GM23338 (cell line): ENCODE results near the gene PAK1. TPM values are rescaled to one million over a fixed set of nuclear protein-coding genes. Genes with fewer than 3 reads are reported as not detected.

Experiments used
- ATAC-seq: fragments of 200-7000 bp; cut with Tn5 transposase; 3 replicates; pipeline ENCODE4 v1.9.1; 2020
- DNase-seq: peaks from one replicate; pipeline ENCODE4 v3.0.0-alpha.2; 2015; ENCODE audit warnings: low spot score
- H2AFZ ChIP-seq: fragments of 200-600 bp; sonication (generic); 2 replicates; pipeline ENCODE4 v1.8.0; 2016; ENCODE audit warnings: antibody characterized with exemption, mild to moderate bottlenecking, moderate library complexity
- H3F3A ChIP-seq: fragments of 200-600 bp; sonication (generic); replicated peaks from 2 replicates; pipeline ENCODE4 v1.8.0; 2017; ENCODE audit warnings: antibody characterized with exemption, mixed run types, low read depth
- H3K27ac ChIP-seq: fragments of 200-600 bp; sonication (generic); 2 replicates; pipeline ENCODE4 v1.6.1; 2016; ENCODE audit warnings: low read depth
- H3K27me3 ChIP-seq: fragments of 200-600 bp; sonication (generic); 2 replicates; pipeline ENCODE4 v1.8.0; 2016; ENCODE audit warnings: mild to moderate bottlenecking, mixed run types, moderate library complexity; ENCODE audit not compliant: insufficient read depth
- H3K36me3 ChIP-seq: fragments of 200-600 bp; sonication (generic); 2 replicates; pipeline ENCODE4 v1.8.0; 2016; ENCODE audit warnings: mild to moderate bottlenecking; ENCODE audit not compliant: insufficient read depth
- H3K4me1 ChIP-seq: fragments of 200-600 bp; sonication (generic); 2 replicates; pipeline ENCODE4 v1.8.0; 2016; ENCODE audit warnings: mild to moderate bottlenecking, moderate library complexity; ENCODE audit not compliant: insufficient read depth
- H3K4me2 ChIP-seq: fragments of 200-600 bp; sonication (generic); 2 replicates; pipeline ENCODE4 v1.7.1; 2017; ENCODE audit warnings: mixed run types
- H3K4me3 ChIP-seq: fragments of 200-600 bp; sonication (generic); 2 replicates; pipeline ENCODE4 v1.6.1; 2016; ENCODE audit warnings: mixed run types
- H3K79me2 ChIP-seq: fragments of 200-600 bp; sonication (generic); replicated peaks from 2 replicates; pipeline ENCODE4 v1.8.0; 2017; ENCODE audit warnings: mild to moderate bottlenecking; ENCODE audit not compliant: insufficient read depth
- H3K9me2 ChIP-seq: fragments of 200-600 bp; sonication (generic); 2 replicates; pipeline ENCODE4 v1.8.0; 2017; ENCODE audit not compliant: insufficient read depth
- H4K20me1 ChIP-seq: fragments of 200-600 bp; sonication (generic); replicated peaks from 2 replicates; pipeline ENCODE4 v1.8.0; 2017; ENCODE audit warnings: mild to moderate bottlenecking; ENCODE audit not compliant: insufficient read depth
- H3K27ac Mint-ChIP-seq: 2 replicates; pipeline ENCODE4 v1.8.0; 2020; ENCODE audit warnings: inconsistent platforms, mild to moderate bottlenecking, moderate library complexity, mixed read lengths
- H3K27me3 Mint-ChIP-seq: 3 replicates; pipeline ENCODE4 v1.8.0; 2022; ENCODE audit warnings: low read depth, mild to moderate bottlenecking, moderate library complexity, mixed read lengths, inconsistent platforms; ENCODE audit not compliant: insufficient read depth, poor library complexity
- H3K36me3 Mint-ChIP-seq: 3 replicates; pipeline ENCODE4 v1.8.0; 2021; ENCODE audit warnings: low read depth, mild to moderate bottlenecking, inconsistent platforms, moderate library complexity, mixed read lengths
- H3K4me1 Mint-ChIP-seq: 3 replicates; pipeline ENCODE4 v1.8.0; 2020; ENCODE audit warnings: mild to moderate bottlenecking, inconsistent platforms, mixed read lengths
- H3K4me3 Mint-ChIP-seq: 3 replicates; pipeline ENCODE4 v1.8.0; 2021; ENCODE audit warnings: moderate library complexity, mild to moderate bottlenecking, inconsistent platforms, mixed read lengths
- H3K9me3 Mint-ChIP-seq: 3 replicates; pipeline ENCODE4 v1.8.0; 2020; ENCODE audit warnings: moderate library complexity, mild to moderate bottlenecking, inconsistent platforms, mixed read lengths
- CREB1 ChIP-seq: fragments of 250-450 bp; sonication (Bioruptor Pico); IDR thresholded peaks from 2 replicates; pipeline ENCODE4 v1.5.0; 2020; ENCODE audit warnings: low read depth, mild to moderate bottlenecking, moderate library complexity
- EZH2phosphoT487 ChIP-seq: fragments of 200-600 bp; sonication (generic); IDR thresholded peaks from one replicate; pipeline ENCODE4 v1.8.1; 2018; ENCODE audit warnings: antibody characterized with exemption; ENCODE audit not compliant: unreplicated experiment
- JUNB ChIP-seq: IDR thresholded peaks from one replicate; pipeline ENCODE4 v1.6.1; 2016; ENCODE audit warnings: antibody characterized with exemption; ENCODE audit not compliant: unreplicated experiment
- NANOG ChIP-seq: IDR thresholded peaks from 2 replicates; pipeline ENCODE4 v1.6.1; 2016; ENCODE audit warnings: antibody characterized with exemption, borderline replicate concordance
- STAT1 ChIP-seq: IDR thresholded peaks from one replicate; pipeline ENCODE4 v1.6.1; 2016; ENCODE audit warnings: antibody characterized with exemption; ENCODE audit not compliant: unreplicated experiment
- ZNF114 ChIP-seq: fragments of 250-450 bp; sonication (Bioruptor Pico); IDR thresholded peaks from 2 replicates; pipeline ENCODE4 v1.5.0; 2020; ENCODE audit warnings: mild to moderate bottlenecking, moderate library complexity
- ZNF331 ChIP-seq: fragments of 250-450 bp; sonication (Bioruptor Pico); IDR thresholded peaks from 2 replicates; pipeline ENCODE4 v1.5.0; 2020; ENCODE audit warnings: low read depth, mild to moderate bottlenecking, moderate library complexity
- polyA plus RNA-seq: library from polyadenylated mRNA; unstranded; fragments of >200 nt; fragmentation: Nextera tagmentation; extraction: Ambion mirVana; gene quantifications from 2 replicates; pipeline ENCODE4 v1.2.1, GENCODE V29; 2016
- total RNA-seq: library from RNA; depleted of rRNA; stranded (reverse); fragments of >200 nt; shearing (Covaris generic); gene quantifications from 2 replicates; pipeline ENCODE4 v1.2.3, GENCODE V29; 2014
- TF ChIP-seq, protein P1 (sequence below): fragments of 250-450 bp; sonication (Bioruptor Pico); IDR thresholded peaks from 2 replicates; pipeline ENCODE4 v1.5.0; 2020; ENCODE audit warnings: mild to moderate bottlenecking, moderate library complexity
- TF ChIP-seq, protein P2 (sequence below), 2 experiments: fragments of 200-600 bp in 1 of 2; sonication (generic) in 1 of 2; conservative IDR thresholded peaks; 2 replicates each; pipeline versions ENCODE4 v1.5.1 to v1.6.1; 2016 to 2017; ENCODE audit warnings: antibody characterized with exemption in 2 of 2, low read depth in 2 of 2, mild to moderate bottlenecking in 2 of 2, moderate library complexity in 1 of 2

PAK1 gene
- total and polyA plus RNA-seq, 2 experiments from 2014 or later, result 102 to 175 TPM

DNA sequence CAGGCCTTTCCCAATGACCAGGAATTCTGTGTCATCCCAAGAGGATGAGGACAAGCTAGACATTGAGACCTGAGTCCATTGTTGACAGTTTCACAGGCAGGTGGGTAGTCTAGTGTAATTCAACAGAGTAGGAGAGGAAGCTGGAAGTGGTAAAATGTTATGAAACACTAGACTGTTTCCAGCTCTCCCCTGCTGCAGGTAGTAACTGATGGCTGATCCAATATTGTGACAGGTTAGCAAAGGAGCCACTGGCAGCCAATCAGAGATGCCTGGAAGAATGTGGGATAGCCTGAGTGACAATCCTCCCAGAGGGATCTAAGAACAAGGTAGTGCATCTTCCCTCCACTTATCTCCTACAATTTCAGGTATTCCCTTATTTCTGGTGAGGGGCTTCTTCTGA, 161.8 kb downstream of the PAK1 start (continued):
- TF ChIP-seq, protein P1, sequence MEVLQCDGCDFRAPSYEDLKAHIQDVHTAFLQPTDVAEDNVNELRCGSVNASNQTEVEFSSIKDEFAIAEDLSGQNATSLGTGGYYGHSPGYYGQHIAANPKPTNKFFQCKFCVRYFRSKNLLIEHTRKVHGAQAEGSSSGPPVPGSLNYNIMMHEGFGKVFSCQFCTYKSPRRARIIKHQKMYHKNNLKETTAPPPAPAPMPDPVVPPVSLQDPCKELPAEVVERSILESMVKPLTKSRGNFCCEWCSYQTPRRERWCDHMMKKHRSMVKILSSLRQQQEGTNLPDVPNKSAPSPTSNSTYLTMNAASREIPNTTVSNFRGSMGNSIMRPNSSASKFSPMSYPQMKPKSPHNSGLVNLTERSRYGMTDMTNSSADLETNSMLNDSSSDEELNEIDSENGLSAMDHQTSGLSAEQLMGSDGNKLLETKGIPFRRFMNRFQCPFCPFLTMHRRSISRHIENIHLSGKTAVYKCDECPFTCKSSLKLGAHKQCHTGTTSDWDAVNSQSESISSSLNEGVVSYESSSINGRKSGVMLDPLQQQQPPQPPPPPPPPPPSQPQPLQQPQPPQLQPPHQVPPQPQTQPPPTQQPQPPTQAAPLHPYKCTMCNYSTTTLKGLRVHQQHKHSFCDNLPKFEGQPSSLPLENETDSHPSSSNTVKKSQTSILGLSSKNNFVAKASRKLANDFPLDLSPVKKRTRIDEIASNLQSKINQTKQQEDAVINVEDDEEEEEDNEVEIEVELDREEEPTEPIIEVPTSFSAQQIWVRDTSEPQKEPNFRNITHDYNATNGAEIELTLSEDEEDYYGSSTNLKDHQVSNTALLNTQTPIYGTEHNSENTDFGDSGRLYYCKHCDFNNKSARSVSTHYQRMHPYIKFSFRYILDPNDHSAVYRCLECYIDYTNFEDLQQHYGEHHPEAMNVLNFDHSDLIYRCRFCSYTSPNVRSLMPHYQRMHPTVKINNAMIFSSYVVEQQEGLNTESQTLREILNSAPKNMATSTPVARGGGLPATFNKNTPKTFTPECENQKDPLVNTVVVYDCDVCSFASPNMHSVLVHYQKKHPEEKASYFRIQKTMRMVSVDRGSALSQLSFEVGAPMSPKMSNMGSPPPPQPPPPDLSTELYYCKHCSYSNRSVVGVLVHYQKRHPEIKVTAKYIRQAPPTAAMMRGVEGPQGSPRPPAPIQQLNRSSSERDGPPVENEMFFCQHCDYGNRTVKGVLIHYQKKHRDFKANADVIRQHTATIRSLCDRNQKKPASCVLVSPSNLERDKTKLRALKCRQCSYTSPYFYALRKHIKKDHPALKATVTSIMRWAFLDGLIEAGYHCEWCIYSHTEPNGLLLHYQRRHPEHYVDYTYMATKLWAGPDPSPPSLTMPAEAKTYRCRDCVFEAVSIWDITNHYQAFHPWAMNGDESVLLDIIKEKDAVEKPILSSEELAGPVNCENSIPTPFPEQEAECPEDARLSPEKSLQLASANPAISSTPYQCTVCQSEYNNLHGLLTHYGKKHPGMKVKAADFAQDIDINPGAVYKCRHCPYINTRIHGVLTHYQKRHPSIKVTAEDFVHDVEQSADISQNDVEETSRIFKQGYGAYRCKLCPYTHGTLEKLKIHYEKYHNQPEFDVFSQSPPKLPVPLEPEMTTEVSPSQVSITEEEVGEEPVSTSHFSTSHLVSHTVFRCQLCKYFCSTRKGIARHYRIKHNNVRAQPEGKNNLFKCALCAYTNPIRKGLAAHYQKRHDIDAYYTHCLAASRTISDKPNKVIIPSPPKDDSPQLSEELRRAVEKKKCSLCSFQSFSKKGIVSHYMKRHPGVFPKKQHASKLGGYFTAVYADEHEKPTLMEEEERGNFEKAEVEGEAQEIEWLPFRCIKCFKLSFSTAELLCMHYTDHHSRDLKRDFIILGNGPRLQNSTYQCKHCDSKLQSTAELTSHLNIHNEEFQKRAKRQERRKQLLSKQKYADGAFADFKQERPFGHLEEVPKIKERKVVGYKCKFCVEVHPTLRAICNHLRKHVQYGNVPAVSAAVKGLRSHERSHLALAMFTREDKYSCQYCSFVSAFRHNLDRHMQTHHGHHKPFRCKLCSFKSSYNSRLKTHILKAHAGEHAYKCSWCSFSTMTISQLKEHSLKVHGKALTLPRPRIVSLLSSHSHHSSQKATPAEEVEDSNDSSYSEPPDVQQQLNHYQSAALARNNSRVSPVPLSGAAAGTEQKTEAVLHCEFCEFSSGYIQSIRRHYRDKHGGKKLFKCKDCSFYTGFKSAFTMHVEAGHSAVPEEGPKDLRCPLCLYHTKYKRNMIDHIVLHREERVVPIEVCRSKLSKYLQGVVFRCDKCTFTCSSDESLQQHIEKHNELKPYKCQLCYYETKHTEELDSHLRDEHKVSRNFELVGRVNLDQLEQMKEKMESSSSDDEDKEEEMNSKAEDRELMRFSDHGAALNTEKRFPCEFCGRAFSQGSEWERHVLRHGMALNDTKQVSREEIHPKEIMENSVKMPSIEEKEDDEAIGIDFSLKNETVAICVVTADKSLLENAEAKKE (CRISPR knock-in tag), result no peak

DNA sequence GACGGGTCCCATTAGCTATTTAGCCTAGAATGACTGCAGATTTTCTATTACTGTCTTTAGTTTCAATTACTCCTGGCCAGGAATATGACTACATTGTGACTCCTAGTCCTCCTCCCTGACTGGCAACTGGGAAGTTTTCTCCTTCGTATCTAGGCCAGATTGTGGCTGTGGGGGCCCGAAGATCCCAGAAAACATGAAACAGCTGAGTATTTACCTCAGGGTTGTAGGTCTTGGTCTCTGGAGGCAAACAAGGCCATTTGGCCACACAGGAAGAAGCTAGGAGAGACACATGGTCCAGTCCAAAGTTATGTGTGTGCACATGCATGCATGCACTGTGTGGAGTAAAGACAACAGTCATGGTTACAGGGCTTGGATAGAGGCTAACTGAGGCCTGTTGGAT, 162.2 kb downstream of the PAK1 start:
- no peaks in the 10 kb centered on the region for H3K79me2 ChIP-seq
- Mint-ChIP-seq H3K9me3 (no peaks in the 10 kb centered on the region), H3K4me1 (peaks cover 9% of the 10 kb centered on the region), H3K4me3 (no peak overlapping the region), H3K36me3 (no peaks in the 10 kb centered on the region), H3K27me3 (peaks cover 5% of the 10 kb centered on the region), H3K27ac (no peak overlapping the region)
- no peaks in the 10 kb centered on the region for H3K36me3 ChIP-seq
- H4K20me1 ChIP-seq, result no peaks in the 10 kb centered on the region
- no peaks in the 10 kb centered on the region for H3K9me2 ChIP-seq
- H3F3A ChIP-seq, result no peaks in the 10 kb centered on the region
- H3K4me3 ChIP-seq, result no peak overlapping the region
- H3K4me2 ChIP-seq, result no peak overlapping the region
- no peak for DNase-seq
- ATAC-seq, result no peak
- H3K27ac ChIP-seq, result no peak overlapping the region
- H2AFZ ChIP-seq, result no peak overlapping the region
- no peaks in the 10 kb centered on the region for H3K27me3 ChIP-seq
- H3K4me1 ChIP-seq, result 0 out of 2 replicates have a peak, but pooled peaks cover 4% of the 10 kb centered on the region
- TF ChIP-seq JUNB, result no peak
- TF ChIP-seq, protein P2, sequence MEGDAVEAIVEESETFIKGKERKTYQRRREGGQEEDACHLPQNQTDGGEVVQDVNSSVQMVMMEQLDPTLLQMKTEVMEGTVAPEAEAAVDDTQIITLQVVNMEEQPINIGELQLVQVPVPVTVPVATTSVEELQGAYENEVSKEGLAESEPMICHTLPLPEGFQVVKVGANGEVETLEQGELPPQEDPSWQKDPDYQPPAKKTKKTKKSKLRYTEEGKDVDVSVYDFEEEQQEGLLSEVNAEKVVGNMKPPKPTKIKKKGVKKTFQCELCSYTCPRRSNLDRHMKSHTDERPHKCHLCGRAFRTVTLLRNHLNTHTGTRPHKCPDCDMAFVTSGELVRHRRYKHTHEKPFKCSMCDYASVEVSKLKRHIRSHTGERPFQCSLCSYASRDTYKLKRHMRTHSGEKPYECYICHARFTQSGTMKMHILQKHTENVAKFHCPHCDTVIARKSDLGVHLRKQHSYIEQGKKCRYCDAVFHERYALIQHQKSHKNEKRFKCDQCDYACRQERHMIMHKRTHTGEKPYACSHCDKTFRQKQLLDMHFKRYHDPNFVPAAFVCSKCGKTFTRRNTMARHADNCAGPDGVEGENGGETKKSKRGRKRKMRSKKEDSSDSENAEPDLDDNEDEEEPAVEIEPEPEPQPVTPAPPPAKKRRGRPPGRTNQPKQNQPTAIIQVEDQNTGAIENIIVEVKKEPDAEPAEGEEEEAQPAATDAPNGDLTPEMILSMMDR (conservative IDR thresholded peaks at IDR 0.05; ENCODE audit: low read depth in 2 of 2), result no peak
- no peak for TF ChIP-seq NANOG
- no peak for TF ChIP-seq CREB1 (CRISPR knock-in tag)
- TF ChIP-seq STAT1, result no peak
- no peak for TF ChIP-seq ZNF331 (CRISPR knock-in tag)
- no peak for TF ChIP-seq EZH2phosphoT487
- no peak for TF ChIP-seq ZNF114 (CRISPR knock-in tag)
- TF ChIP-seq, protein P1 (CRISPR knock-in tag), result no peak
